Activated T-cell treated with anti-CD3 and anti-CD28 coated beads for 24 hours (primary cell): ENCODE results near the gene HIRA.
"Not testable (repeated sequence)": the region's sequence is repeated elsewhere in the genome, so short reads cannot be mapped to it uniquely, and the experiment has no call there.

ENCODE experiments used
- DNase-seq: peaks from one replicate; pipeline ENCODE4 v3.0.0-alpha.2; 2020; ENCODE audit warnings: low read depth

The HIRA gene

GRCh38 chr22:19463008-19463407 is 31.5 kb upstream of the HIRA start:
- DNase-seq, result no peak

GRCh38 chr22:19461506-19461905 is 30.0 kb upstream of the HIRA start:
- DNase-seq, result no peak

GRCh38 chr22:19460036-19460435 is 28.5 kb upstream of the HIRA start:
- DNase-seq, result no peak

GRCh38 chr22:19457828-19458428 is 26.4 kb upstream of the HIRA start:
- no peak for DNase-seq

- no peak for DNase-seq
Measured at GRCh38 chr22:19456541-19456940, 25.0 kb upstream of the HIRA start.

GRCh38 chr22:19455585-19456370 is 24.2 kb upstream of the HIRA start:
- no peak for DNase-seq

GRCh38 chr22:19455033-19455432 is 23.5 kb upstream of the HIRA start:
- DNase-seq, result no peak

- no peak for DNase-seq
Measured at GRCh38 chr22:19454156-19454555, 22.6 kb upstream of the HIRA start.

DNA sequence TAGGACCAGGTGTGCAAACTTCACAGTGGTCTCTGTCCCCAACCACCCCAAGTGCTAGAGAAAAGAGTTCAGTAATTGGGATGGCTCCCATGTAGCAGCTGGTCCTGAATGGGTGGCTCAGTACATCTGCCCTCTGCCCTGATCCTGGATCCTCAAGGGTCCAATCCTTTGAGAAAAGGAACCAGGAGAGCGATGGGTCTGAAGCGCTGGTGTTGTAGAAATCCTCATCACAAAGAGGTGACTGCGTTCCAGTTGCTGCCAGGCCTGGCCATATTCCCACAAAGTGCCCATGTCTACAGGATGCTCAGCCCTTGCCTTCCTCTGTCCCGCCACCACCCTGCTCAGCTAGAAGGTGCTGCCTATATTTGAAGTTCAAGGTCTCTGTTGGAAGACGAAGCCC is 22.2 kb upstream of the HIRA start:
- DNase-seq, result no peak

GRCh38 chr22:19451570-19451969 is 20.0 kb upstream of the HIRA start:
- no peak for DNase-seq

DNA sequence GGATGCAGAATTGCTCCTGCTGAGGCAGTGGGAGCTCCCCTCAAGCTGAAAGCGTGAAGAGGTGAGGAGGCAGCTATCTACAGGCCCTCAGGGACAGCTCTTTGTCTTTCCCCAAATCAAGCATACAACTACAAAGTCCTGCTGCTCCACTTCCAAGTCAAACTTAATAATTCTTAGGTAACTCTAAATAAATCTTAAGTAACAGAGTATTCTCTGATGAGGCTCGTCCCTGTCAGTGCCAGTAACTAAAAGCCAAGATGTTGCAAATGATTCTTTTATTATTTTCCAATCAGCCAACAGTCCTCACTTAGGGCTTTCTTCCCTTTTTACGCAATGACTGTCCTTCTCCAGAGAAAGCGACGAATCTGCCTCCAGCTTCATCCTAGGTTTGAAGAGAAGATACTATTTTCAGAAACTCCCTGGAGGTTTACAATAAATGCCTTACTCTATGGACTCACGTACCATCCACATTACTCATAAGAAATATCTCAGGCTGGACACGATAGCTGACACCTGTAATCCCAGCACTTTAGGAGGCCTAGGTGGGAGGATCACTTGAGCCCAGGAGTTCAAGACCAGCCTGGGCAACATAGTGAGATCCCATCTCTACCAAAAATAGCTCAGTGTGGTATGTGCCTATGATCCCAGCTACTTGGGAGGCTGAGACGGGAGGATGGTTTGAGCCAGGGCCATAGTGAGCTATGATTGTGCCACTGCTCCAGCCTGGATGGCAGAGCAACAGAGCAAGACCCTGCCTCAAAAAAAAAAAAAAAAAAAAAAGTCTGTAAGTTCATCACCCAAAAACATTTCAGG is 19.0 kb upstream of the HIRA start:
- DNase-seq, result no peak

GRCh38 chr22:19449422-19449767 is 17.9 kb upstream of the HIRA start:
- DNase-seq, result no peak

DNA sequence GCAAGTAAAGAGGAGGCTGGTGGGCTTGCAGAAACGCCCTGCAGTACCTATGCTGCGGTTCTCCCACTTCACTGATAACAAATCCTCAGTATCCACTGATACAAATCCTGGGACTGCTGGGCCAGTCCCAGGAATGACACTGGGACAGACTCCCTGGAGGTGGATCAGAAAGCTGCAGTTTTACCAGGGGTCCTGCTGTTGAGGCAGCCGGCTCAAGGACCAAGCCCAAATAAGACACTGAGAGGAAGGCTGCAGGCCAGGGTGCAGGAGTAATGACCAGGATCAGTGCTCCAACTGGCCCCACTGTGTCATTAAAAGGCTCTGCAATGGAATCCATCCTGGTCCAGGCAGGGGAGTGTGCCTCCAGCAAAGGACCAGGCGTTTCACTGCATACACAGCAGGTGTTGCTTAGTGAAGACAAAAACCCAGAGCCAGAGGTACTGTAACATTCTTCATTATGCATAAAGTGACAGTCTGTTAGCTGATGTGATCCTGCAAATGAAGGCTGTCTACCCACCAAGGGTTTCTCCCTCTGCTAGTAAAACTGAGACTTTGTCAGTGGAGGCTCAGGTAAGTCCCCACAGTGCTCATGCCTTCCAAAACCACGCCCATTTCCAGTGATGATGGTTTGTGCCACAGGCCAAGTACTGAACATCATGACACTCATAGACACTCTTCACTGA is 17.3 kb upstream of the HIRA start:
- DNase-seq, result peak; percentile 38

- DNase-seq, result no peak
Measured at GRCh38 chr22:19448076-19448607, 16.6 kb upstream of the HIRA start.

DNA sequence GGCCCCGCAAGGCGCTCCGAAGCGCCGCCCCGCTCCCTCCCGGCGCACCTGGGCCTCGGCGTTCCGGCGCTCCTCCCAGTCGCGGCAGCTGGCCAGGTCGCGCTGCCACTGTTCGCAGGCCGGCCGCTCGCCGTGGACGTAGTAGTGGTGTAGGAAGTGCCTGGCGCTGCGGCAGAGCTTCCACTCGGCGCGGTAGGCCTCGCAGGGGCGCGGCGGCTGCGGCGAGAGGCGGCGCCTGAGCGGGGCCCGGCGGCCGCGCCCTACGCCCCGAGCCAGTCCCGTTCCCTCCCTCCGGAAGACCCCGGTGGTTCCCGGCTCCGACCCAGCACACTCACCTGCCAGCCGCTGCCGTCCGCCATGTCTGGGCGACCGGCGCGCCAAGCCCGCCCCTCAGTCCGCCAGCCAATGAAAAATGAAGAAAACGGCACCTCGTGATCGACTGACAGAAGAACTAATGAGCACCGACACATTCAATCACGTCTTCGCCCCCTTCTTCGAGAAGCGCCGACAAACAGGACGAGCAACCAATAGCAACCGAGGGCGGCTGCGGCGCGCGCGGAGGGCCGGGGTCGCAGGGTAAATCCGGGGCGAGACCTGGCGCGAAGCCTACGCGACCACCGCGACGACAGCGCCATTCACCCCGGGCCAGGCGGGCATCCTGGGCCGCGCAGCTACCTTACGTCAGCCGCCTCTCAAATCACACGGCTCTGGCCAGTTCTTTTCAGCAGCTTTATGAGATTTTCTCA is 16.0 kb upstream of the HIRA start, which contains the start of gene C22orf39:
Gene C22orf39 (minus strand): TSS at position 382 of the 746 bp plus-strand sequence. CDS start 23 bp downstream, at position 359.
- peak; percentile 87 for DNase-seq

DNA sequence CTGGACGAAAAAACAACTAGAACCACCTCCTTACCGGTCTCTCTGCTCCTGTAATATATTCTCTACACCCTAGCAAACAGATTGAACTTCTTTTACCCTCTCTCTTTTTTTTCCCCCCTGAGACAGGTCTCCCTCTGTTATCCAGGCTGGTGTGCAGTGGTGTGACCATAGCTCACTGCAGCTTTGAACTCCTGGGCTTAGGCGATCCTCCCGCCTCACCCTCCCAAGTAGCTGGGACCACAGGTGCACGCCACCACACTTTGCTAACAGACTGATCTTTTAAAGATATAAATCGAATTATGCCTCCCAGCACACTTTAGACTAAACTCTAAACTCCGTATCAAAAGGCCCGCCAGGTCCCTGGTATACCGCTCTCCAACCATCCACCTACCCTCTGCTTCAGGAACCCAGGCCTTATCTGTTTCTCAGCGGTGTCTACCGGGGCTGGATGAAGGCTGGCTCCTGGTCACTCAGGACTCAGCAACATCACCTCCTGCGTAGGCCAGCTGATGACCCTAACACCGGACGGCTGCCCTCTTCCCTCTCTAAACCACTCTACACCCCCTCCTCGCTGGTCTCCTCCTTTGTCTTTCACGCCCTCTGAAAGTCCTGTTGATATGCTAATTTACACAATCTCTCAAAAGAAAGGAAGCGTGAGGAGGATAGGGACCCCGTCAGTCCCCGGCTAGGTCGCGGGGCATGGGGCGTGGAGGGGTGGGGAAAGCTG is 15.2 kb upstream of the HIRA start:
- no peak for DNase-seq

- not testable (repeated sequence) for DNase-seq
Measured at GRCh38 chr22:19445279-19445982, 13.9 kb upstream of the HIRA start.

- DNase-seq, result no peak
Measured at GRCh38 chr22:19443544-19444211, 12.1 kb upstream of the HIRA start.

- DNase-seq, result no peak
Measured at GRCh38 chr22:19442166-19442565, 10.6 kb upstream of the HIRA start.
